ENCODE data around the gene ITPA. TPM values are rescaled to one million over a fixed set of nuclear protein-coding genes. Genes with fewer than 3 reads are reported as not detected.
"Not testable (repeated sequence)": the region's sequence is repeated elsewhere in the genome, so short reads cannot be mapped to it uniquely, and the experiment has no call there.

The ITPA gene
- total and polyA plus RNA-seq, 2 of the 13 experiments (the other 11 are each of a cell fraction or from before 2014, with no cell fraction given), result 60.1 to 103 TPM

DNA sequence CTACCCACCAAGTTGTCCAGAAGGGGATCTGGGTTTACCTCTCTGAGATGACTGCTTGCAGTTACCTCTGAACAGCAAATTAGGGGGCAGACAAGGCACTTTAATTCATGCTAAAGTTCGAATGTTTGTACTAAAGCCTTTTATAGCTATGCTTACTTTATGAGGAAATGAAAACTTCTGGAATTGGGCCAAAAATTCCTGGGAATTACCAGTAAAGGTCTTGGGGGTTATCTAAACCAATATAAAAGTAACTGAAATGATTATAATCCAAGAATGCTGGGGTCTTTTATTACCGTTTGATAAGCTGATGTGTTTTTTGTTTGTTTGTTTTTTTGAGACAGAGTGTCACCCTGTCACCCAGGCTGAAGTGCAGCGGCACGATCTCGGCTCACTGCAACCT is 28.0 kb upstream of the ITPA start (continued):
- TF ChIP-seq ZNF780A (CRISPR knock-in tag; IDR thresholded peaks at IDR 0.05), result no peak
- TF ChIP-seq, protein P1, sequence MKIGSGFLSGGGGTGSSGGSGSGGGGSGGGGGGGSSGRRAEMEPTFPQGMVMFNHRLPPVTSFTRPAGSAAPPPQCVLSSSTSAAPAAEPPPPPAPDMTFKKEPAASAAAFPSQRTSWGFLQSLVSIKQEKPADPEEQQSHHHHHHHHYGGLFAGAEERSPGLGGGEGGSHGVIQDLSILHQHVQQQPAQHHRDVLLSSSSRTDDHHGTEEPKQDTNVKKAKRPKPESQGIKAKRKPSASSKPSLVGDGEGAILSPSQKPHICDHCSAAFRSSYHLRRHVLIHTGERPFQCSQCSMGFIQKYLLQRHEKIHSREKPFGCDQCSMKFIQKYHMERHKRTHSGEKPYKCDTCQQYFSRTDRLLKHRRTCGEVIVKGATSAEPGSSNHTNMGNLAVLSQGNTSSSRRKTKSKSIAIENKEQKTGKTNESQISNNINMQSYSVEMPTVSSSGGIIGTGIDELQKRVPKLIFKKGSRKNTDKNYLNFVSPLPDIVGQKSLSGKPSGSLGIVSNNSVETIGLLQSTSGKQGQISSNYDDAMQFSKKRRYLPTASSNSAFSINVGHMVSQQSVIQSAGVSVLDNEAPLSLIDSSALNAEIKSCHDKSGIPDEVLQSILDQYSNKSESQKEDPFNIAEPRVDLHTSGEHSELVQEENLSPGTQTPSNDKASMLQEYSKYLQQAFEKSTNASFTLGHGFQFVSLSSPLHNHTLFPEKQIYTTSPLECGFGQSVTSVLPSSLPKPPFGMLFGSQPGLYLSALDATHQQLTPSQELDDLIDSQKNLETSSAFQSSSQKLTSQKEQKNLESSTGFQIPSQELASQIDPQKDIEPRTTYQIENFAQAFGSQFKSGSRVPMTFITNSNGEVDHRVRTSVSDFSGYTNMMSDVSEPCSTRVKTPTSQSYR (CRISPR knock-in tag; IDR thresholded peaks at IDR 0.05; ENCODE audit: borderline replicate concordance), result no peak

DNA sequence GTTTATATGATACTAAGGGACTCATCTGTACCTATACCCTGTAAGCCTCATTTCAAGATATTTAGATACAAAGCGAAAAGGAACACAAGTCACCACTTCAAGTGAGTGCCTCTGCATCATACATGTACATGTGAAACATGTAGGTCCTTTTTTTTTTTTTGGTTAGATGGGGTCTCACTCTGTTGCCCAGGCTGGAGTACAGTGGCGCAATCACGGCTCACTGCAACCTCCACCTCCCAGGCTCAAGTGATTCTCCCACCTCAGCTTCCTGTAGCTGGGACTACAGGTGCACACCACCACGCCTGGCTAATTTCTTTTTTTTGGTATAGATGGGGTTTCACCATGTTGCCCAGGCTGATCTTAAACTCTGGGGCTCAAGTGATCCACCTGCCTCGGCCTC is 26.9 kb upstream of the ITPA start:
- in situ Hi-C loops (cut with HindIII; ENCODE audit: extremely low pct_ligation_motif_present, low pct_unique_long_range_greater_than_20kb); H3K27ac ChIP-seq (ENCODE audit: extremely low read length, insufficient read depth, low read length); H4K20me1 ChIP-seq (ENCODE audit: insufficient read depth, low read length); H2AFZ ChIP-seq (ENCODE audit: low read length); H3K36me3 ChIP-seq (replicated peaks in 1 of 2; ENCODE audit: control insufficient read depth in 1 of 2, insufficient read depth in 2 of 2, low read length in 2 of 2); CTCF ChIA-PET (ENCODE audit: low intra/inter-chr PET ratio, low total read pairs); FAIRE-seq; BruUV-seq (replicated peaks); H3K4me1 ChIP-seq (ENCODE audit: insufficient read depth, low read length); H3K9ac ChIP-seq (ENCODE audit: insufficient read depth, low read depth, low read length); H3K4me2 ChIP-seq (ENCODE audit: low read depth, low read length); H3K27me3 ChIP-seq (ENCODE audit: control insufficient read depth in 1 of 2, insufficient read depth in 2 of 2, low read length in 2 of 2); intact Hi-C loops (cut with micrococcal nuclease; ENCODE audit: unreplicated experiment); ATAC-seq; H3K4me3 ChIP-seq (replicated peaks in 1 of 3; ENCODE audit: insufficient read depth in 1 of 3, low read depth in 2 of 3, low read length in 3 of 3); DNase-seq (ENCODE audit: low spot score); H3K79me2 ChIP-seq (ENCODE audit: insufficient read depth, low read length); H3K9me3 ChIP-seq (ENCODE audit: low read length): not testable (repeated sequence)
- peak; percentile 95 for TF ChIP-seq ZNF121 (CRISPR knock-in tag; IDR thresholded peaks at IDR 0.05)
- peak; percentile 41 for TF ChIP-seq AGO2 (optimal IDR thresholded peaks at IDR 0.05; ENCODE audit: low read depth, low read length)
- TF ChIP-seq POLR2A (IDR thresholded peaks at IDR 0.05; ENCODE audit: insufficient read depth in 1 of 2, low read depth in 2 of 2, low read length in 2 of 2), result 0 out of 4 replicates have a peak, but pooled peaks of 1 of the 2 experiments have one; percentile 16
- WGBS (ENCODE audit: low lambda C conversion rate), result 96% methylated on average over 5 of the region's 5 CpGs
- POLR2A ChIA-PET, result interaction anchor here (1.2 kb wide), 1 partner anchor 21 kb away, joined by 3 read pairs; no protein-coding TSS in a partner anchor

Measured in HepG2 (cell line).